GM21529 (cell line): ENCODE data around the gene RRP1B.
"Not testable (repeated sequence)": the region's sequence is repeated elsewhere in the genome, so short reads cannot be mapped to it uniquely, and the experiment has no call there.

Source experiments
- ATAC-seq: cut with Tn5 transposase; IDR thresholded peaks from one replicate; pipeline ENCODE4 v1.9.1; 2021; ENCODE audit not compliant: unreplicated experiment

RRP1B gene

GRCh38 chr21:43667191-43667904 is 8.0 kb downstream of the RRP1B start:
- ATAC-seq = no peak

GRCh38 chr21:43669828-43670605 is 10.7 kb downstream of the RRP1B start:
- ATAC-seq = no peak

- ATAC-seq = no peak
These were observed 16.5 kb downstream of the RRP1B start for GRCh38 chr21:43675871-43676270.

- ATAC-seq = no peak
These were observed 17.0 kb downstream of the RRP1B start for GRCh38 chr21:43676391-43676790.

- ATAC-seq = no peak
These were observed 20.6 kb downstream of the RRP1B start for GRCh38 chr21:43679951-43680350.

GRCh38 chr21:43680421-43680820 is 21.1 kb downstream of the RRP1B start:
- not testable (repeated sequence) for ATAC-seq

GRCh38 chr21:43681650-43682049 is 22.3 kb downstream of the RRP1B start:
- ATAC-seq = no peak

GRCh38 chr21:43684424-43684823 is 25.1 kb downstream of the RRP1B start:
- no peak for ATAC-seq

GRCh38 chr21:43686811-43687565 is 27.6 kb downstream of the RRP1B start:
- no peak for ATAC-seq

GRCh38 chr21:43687566-43688399 is 28.4 kb downstream of the RRP1B start:
- no peak for ATAC-seq

GRCh38 chr21:43688906-43689305 is 29.5 kb downstream of the RRP1B start:
- no peak for ATAC-seq

GRCh38 chr21:43689556-43690337 is 30.4 kb downstream of the RRP1B start:
- ATAC-seq = no peak

- no peak for ATAC-seq
These were observed 31.0 kb downstream of the RRP1B start for GRCh38 chr21:43690346-43690745.

- no peak for ATAC-seq
These were observed 31.9 kb downstream of the RRP1B start for GRCh38 chr21:43691086-43691795.

GRCh38 chr21:43691801-43692200 is 32.4 kb downstream of the RRP1B start:
- ATAC-seq = no peak

GRCh38 chr21:43692949-43693348 is 33.6 kb downstream of the RRP1B start:
- no peak for ATAC-seq

GRCh38 chr21:43693981-43694380 is 34.6 kb downstream of the RRP1B start:
- no peak for ATAC-seq

- ATAC-seq = no peak
These were observed 35.2 kb downstream of the RRP1B start for GRCh38 chr21:43694437-43695079.

- no peak for ATAC-seq
These were observed 36.9 kb downstream of the RRP1B start for GRCh38 chr21:43696214-43696613.
